Measurements from ENCODE around the gene MEMO1. TPM values are rescaled to one million over a fixed set of nuclear protein-coding genes. Genes with fewer than 3 reads are reported as not detected.
"Not testable (repeated sequence)": the region's sequence is repeated elsewhere in the genome, so short reads cannot be mapped to it uniquely, and the experiment has no call there.

Gene MEMO1
- total RNA-seq, 1 experiment from 2014 or later, result 44.7 TPM

GRCh38 chr2:32058130-32058529 lies 47.3 kb upstream of the MEMO1 start:
- ATAC-seq (no peak), DNase-seq (ENCODE audit: low read depth, low spot score) (no peak)
- H3K9me3 ChIP-seq (ENCODE audit: control insufficient read depth in 1 of 2, insufficient read depth in 1 of 2, low read depth in 1 of 2, low read length in 2 of 2), result no peaks in the 10 kb centered on the region
- H3K79me2 ChIP-seq (ENCODE audit: insufficient read depth, low read length), result no peaks in the 10 kb centered on the region
- H3K4me1 ChIP-seq (ENCODE audit: control insufficient read depth in 1 of 2, insufficient read depth in 2 of 2, low read length in 2 of 2), result peaks cover 0 to 18% of the 10 kb centered on the region in 2 experiments; a peak in 2 of 4 replicates
- no peaks in the 10 kb centered on the region for H3K36me3 ChIP-seq (ENCODE audit: control insufficient read depth in 1 of 2, insufficient read depth in 2 of 2, low read length in 2 of 2)
- no peaks in the 10 kb centered on the region for H4K20me1 ChIP-seq (ENCODE audit: insufficient read depth)
- ChIA-PET RAD21 (ENCODE audit: low non-redundant PET in 1 of 2, low total read pairs in 2 of 2, uncharacterized antibody in 2 of 2, unreplicated experiment in 2 of 2) (interaction anchor here in 1 of 2 experiments (0.6 kb wide), 1 partner anchor 125 kb away, joined by 4 read pairs; no protein-coding TSS in a partner anchor), POLR2A (interaction anchor here (0.5 kb wide), 1 partner anchor 97 kb away, joined by 3 read pairs; no protein-coding TSS in a partner anchor), CTCF (no interaction called here)
- intact Hi-C loops (cut with micrococcal nuclease), result no loop called here
- H3K27me3 ChIP-seq (ENCODE audit: insufficient read depth, low read length), result no peaks in the 10 kb centered on the region
- no peak overlapping the region; the same call in 1 of the 2 replicates for H3K4me2 ChIP-seq (ENCODE audit: low read length)
- TF ChIP-seq ATF3 (IDR thresholded peaks at IDR 0.05) (no peak), EZH2 (IDR thresholded peaks at IDR 0.05) (no peak), CEBPB (IDR thresholded peaks at IDR 0.05; ENCODE audit: low read depth) (no peak), CBX3 (IDR thresholded peaks at IDR 0.05; ENCODE audit: low read depth) (no peak), CTCF (IDR thresholded peaks at IDR 0.05 in 2 of 3, conservative IDR thresholded peaks at IDR 0.05 in 1 of 3; ENCODE audit: borderline replicate concordance in 1 of 3, insufficient read depth in 1 of 3, low read depth in 2 of 3, low read length in 2 of 3) (no peak), YY1 (IDR thresholded peaks at IDR 0.05; ENCODE audit: extremely low read depth, insufficient replicate concordance, low read depth, low read length) (no peak), ZNF274 (IDR thresholded peaks at IDR 0.05; ENCODE audit: low read depth, low read length) (no peak), ELF1 (IDR thresholded peaks at IDR 0.05; ENCODE audit: borderline replicate concordance, low read depth) (no peak), EGR1 (IDR thresholded peaks at IDR 0.05; ENCODE audit: low read depth) (no peak), SP1 (IDR thresholded peaks at IDR 0.05; ENCODE audit: low read depth) (no peak), SIN3A (IDR thresholded peaks at IDR 0.05; ENCODE audit: low read depth) (no peak), RAD21 (IDR thresholded peaks at IDR 0.05; ENCODE audit: low read depth) (no peak), EZH2phosphoT487 (IDR thresholded peaks at IDR 0.05; ENCODE audit: borderline replicate concordance) (no peak), REST (IDR thresholded peaks at IDR 0.05; ENCODE audit: low read depth) (no peak), JUND (IDR thresholded peaks at IDR 0.05) (no peak), TCF7L2 (IDR thresholded peaks at IDR 0.05; ENCODE audit: borderline replicate concordance, extremely low read depth, insufficient read depth, insufficient read length) (no peak)
- H3K9me2 ChIP-seq (ENCODE audit: insufficient read depth), result no peaks in the 10 kb centered on the region
- H3K4me3 ChIP-seq (replicated peaks in 1 of 2; ENCODE audit: low read depth in 1 of 2, low read length in 2 of 2), result no peak overlapping the region
- H3K9ac ChIP-seq (ENCODE audit: low read length), result no peak overlapping the region
- H2AFZ ChIP-seq (ENCODE audit: low read depth, low read length, poor library complexity, severe bottlenecking), result peak overlapping the region; percentile 73
- no TSS peak for BruUV-seq (replicated peaks)
- no peak overlapping the region for H3K27ac ChIP-seq (ENCODE audit: low read depth, low read length)

- H3K36me3 ChIP-seq (ENCODE audit: control insufficient read depth in 1 of 2, insufficient read depth in 2 of 2, low read length in 2 of 2); H3K79me2 ChIP-seq (ENCODE audit: insufficient read depth, low read length); H3K27me3 ChIP-seq (ENCODE audit: insufficient read depth, low read length); H3K4me2 ChIP-seq (ENCODE audit: low read length); DNase-seq (ENCODE audit: low read depth, low spot score); H2AFZ ChIP-seq (ENCODE audit: low read depth, low read length, poor library complexity, severe bottlenecking); H3K4me3 ChIP-seq (replicated peaks in 1 of 2; ENCODE audit: low read depth in 1 of 2, low read length in 2 of 2); H3K9ac ChIP-seq (ENCODE audit: low read length); intact Hi-C loops (cut with micrococcal nuclease); RAD21 ChIA-PET (ENCODE audit: low non-redundant PET in 1 of 2, low total read pairs in 2 of 2, uncharacterized antibody in 2 of 2, unreplicated experiment in 2 of 2); H3K9me3 ChIP-seq (ENCODE audit: control insufficient read depth in 1 of 2, insufficient read depth in 1 of 2, low read depth in 1 of 2, low read length in 2 of 2); H3K9me2 ChIP-seq (ENCODE audit: insufficient read depth); H3K27ac ChIP-seq (ENCODE audit: low read depth, low read length); H3K4me1 ChIP-seq (ENCODE audit: control insufficient read depth in 1 of 2, insufficient read depth in 2 of 2, low read length in 2 of 2); H4K20me1 ChIP-seq (ENCODE audit: insufficient read depth); BruUV-seq (replicated peaks); ATAC-seq: not testable (repeated sequence)
- ChIA-PET POLR2A (interaction anchor here (2.2 kb wide), 1 partner anchor 15 kb away, joined by 11 read pairs; the partner anchor contains the start of gene DPY30), CTCF (interaction anchor here (1.6 kb wide), 1 partner anchor 9 kb away, joined by 4 read pairs; the partner anchor contains the start of gene SPAST)
Observed at GRCh38 chr2:32054583-32054982, 43.8 kb upstream of the MEMO1 start.

Data from HCT116 (cell line).